Activated B cell treated with CpG ODN at 0.5 μM for 24 hours (primary cell): Measurements from ENCODE around the gene PRPF4. TPM values are rescaled to one million over a fixed set of nuclear protein-coding genes. Genes with fewer than 3 reads are reported as not detected.

ENCODE experiments used
- ATAC-seq: fragments of 200-7000 bp; cut with Tn5 transposase; one replicate; pipeline ENCODE4 v1.10.0; 2021; ENCODE audit warnings: low read depth, mild to moderate bottlenecking, moderate library complexity
- CTCF ChIA-PET: fragments of 350-600 bp; sonication (Branson Sonifier 250); formaldehyde crosslinking; loops from one replicate; lab custom pipeline; 2021; ENCODE audit warnings: antibody characterized with exemption; lab: Charles Lee
- POLR2A ChIA-PET: fragments of 350-600 bp; sonication (Branson Sonifier 250); formaldehyde crosslinking; loops from one replicate; lab custom pipeline; 2021; ENCODE audit warnings: antibody characterized with exemption; lab: Charles Lee
- DNase-seq: peaks from one replicate; pipeline ENCODE4 v3.0.0; 2022
- H3K27ac Mint-ChIP-seq: one replicate; pipeline ENCODE4 v1.8.0; 2020; ENCODE audit warnings: mixed read lengths
- H3K27me3 Mint-ChIP-seq: one replicate; pipeline ENCODE4 v1.8.0; 2021; ENCODE audit warnings: mixed read lengths
- H3K36me3 Mint-ChIP-seq: one replicate; pipeline ENCODE4 v1.8.0; 2021; ENCODE audit warnings: low read depth, mixed read lengths
- H3K4me1 Mint-ChIP-seq: one replicate; pipeline ENCODE4 v1.8.0; 2021; ENCODE audit warnings: mixed read lengths
- H3K4me3 Mint-ChIP-seq: one replicate; pipeline ENCODE4 v1.8.0; 2020; ENCODE audit warnings: mild to moderate bottlenecking, mixed read lengths
- H3K9me3 Mint-ChIP-seq: one replicate; pipeline ENCODE4 v1.8.0; 2020; ENCODE audit warnings: mixed read lengths
- intact Hi-C: fragments of 100-400 bp; cut with micrococcal nuclease; formaldehyde crosslinking; loops from one replicate; pipeline ENCODE4 v1.15.1; 2024
- total RNA-seq: library from RNA; stranded (reverse); gene quantifications from 2 replicates; pipeline ENCODE4 v1.2.3, GENCODE V29; 2022
- TF ChIP-seq, protein P1 (sequence below): fragments of 200-600 bp; IDR thresholded peaks from one replicate; pipeline ENCODE4 v1.8.0; 2022; ENCODE audit warnings: antibody characterized with exemption, mild to moderate bottlenecking

The PRPF4 gene
- total RNA-seq, 1 donor from 2014 or later = 32.8 TPM

DNA sequence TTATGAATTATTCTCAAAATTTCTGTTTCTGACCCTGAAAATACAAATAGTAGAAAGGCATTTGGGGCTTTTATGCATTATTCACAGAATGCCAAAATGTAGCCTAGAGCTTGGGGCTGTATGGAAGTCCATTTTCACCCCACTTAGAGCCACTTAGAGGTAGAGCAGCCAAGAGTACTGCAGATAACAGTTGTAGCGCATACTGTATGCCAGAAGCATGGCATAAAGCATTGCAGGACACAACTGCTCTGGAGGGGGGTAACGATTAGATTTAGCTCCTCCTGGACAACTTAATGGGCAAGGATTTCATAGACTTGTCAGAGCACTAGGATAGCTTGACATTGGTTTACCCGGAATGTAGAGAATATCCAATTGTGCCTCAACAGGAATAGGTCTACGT lies 38.4 kb upstream of the PRPF4 start:
- POLR2A ChIA-PET = no interaction called here
- H3K4me3 Mint-ChIP-seq = no peak overlapping the region
- ATAC-seq = no peak
- peaks cover 25% of the 10 kb centered on the region for H3K4me1 Mint-ChIP-seq
- TF ChIP-seq, protein P1, sequence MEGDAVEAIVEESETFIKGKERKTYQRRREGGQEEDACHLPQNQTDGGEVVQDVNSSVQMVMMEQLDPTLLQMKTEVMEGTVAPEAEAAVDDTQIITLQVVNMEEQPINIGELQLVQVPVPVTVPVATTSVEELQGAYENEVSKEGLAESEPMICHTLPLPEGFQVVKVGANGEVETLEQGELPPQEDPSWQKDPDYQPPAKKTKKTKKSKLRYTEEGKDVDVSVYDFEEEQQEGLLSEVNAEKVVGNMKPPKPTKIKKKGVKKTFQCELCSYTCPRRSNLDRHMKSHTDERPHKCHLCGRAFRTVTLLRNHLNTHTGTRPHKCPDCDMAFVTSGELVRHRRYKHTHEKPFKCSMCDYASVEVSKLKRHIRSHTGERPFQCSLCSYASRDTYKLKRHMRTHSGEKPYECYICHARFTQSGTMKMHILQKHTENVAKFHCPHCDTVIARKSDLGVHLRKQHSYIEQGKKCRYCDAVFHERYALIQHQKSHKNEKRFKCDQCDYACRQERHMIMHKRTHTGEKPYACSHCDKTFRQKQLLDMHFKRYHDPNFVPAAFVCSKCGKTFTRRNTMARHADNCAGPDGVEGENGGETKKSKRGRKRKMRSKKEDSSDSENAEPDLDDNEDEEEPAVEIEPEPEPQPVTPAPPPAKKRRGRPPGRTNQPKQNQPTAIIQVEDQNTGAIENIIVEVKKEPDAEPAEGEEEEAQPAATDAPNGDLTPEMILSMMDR = no peak
- no peaks in the 10 kb centered on the region for H3K27me3 Mint-ChIP-seq
- no peak for DNase-seq
- intact Hi-C loops = no loop called here
- no peak overlapping the region for H3K27ac Mint-ChIP-seq
- CTCF ChIA-PET = no interaction called here
- H3K36me3 Mint-ChIP-seq = no peaks in the 10 kb centered on the region
- H3K9me3 Mint-ChIP-seq = no peaks in the 10 kb centered on the region

DNA sequence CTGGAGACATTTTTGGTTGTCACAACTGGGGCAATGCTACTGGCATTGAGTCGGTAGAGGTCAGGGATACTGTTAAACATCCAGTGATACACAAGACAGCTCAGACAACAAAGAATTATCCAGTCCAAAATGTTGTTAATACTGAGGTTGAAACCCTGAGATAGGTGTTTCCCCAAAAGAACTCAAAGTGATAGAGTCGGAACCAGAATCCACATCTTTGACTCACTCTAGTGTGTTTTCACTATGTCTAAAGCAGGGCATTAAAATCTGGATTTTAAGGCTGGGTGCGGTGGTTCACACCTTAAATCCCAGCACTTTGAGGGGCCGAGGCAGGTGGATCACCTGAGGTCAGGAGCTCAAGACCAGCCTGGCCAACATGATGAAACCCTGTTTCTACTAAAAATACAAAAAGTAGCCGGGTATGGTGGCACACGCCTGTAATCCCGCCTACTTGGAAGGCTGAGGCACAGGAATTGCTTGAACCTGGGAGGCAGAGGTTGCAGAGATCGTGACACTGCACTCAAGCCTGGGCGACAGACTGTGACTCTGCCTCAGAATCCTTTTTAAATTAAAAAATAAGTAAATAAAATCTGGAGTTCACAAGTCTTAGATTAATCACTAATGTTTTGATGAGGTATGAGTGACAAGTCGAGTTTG lies 37.1 kb upstream of the PRPF4 start:
- H3K27ac Mint-ChIP-seq = no peak overlapping the region
- POLR2A ChIA-PET = no interaction called here
- H3K4me3 Mint-ChIP-seq = no peak overlapping the region
- H3K9me3 Mint-ChIP-seq = no peaks in the 10 kb centered on the region
- H3K36me3 Mint-ChIP-seq = no peaks in the 10 kb centered on the region
- CTCF ChIA-PET = no interaction called here
- no peak for ATAC-seq
- intact Hi-C loops = no loop called here
- H3K4me1 Mint-ChIP-seq = peaks cover 16% of the 10 kb centered on the region
- H3K27me3 Mint-ChIP-seq = no peaks in the 10 kb centered on the region
- TF ChIP-seq, protein P1 = no peak
- DNase-seq = no peak

DNA sequence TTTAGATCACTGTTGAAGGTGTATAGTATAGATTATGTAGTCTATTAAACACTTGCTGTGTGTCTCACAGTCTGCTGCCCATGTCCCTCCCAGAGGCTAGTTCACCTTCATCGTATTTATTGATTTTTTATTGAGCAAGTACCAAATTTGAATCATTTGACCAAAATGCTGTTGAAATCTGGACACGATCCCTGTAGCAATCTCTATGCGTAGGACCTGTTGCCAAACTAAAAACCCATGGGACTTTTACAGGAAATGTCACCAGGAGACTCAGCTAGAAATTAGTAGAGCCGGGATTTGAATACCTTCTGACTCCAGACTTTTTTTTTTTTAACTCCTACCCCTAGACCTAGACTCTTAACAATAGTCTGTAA lies 36.6 kb upstream of the PRPF4 start:
- H3K27ac Mint-ChIP-seq = no peak overlapping the region

DNA sequence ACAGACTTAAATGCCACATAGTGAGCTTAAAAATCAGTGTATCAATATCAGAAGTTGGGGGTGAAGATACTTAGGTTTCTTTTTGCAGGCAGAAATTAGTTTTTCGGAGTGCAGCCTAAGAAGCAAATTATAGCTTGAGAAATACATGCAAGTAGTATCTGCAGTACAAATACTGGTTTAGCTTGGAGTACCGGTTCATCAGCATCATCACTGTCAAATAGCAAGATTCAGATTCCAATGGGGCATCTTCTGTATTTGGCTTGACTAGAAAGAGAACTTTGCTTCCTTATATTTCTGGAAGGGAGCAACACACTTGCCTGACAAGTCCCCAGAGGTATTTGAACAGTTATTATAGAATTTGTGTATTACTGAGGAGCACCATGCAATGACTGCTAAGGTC lies 34.3 kb upstream of the PRPF4 start:
- DNase-seq = no peak
- POLR2A ChIA-PET = no interaction called here
- CTCF ChIA-PET = no interaction called here
- Mint-ChIP-seq H3K27ac (no peak overlapping the region), H3K27me3 (no peaks in the 10 kb centered on the region), H3K9me3 (no peaks in the 10 kb centered on the region), H3K4me3 (no peak overlapping the region), H3K36me3 (no peaks in the 10 kb centered on the region), H3K4me1 (peaks cover 4% of the 10 kb centered on the region)
- TF ChIP-seq, protein P1 = no peak
- intact Hi-C loops = no loop called here
- no peak for ATAC-seq

More for the DNA sequence above, 36.6 kb upstream of the PRPF4 start:
- Mint-ChIP-seq H3K36me3 (no peaks in the 10 kb centered on the region), H3K4me3 (no peak overlapping the region), H3K4me1 (peaks cover 12% of the 10 kb centered on the region), H3K27me3 (no peaks in the 10 kb centered on the region), H3K9me3 (no peaks in the 10 kb centered on the region)
- ATAC-seq = no peak
- ChIA-PET CTCF (no interaction called here), POLR2A (interaction anchor here (0.8 kb wide), 1 partner anchor 18 kb away, joined by 4 read pairs; the partner anchor contains the start of genes FKBP15 and SLC31A1)
- TF ChIP-seq, protein P1 = no peak
- intact Hi-C loops = loop anchor here (1.0 kb wide), 1 partner anchor 12 kb away; no protein-coding TSS in a partner anchor
- DNase-seq = no peak

DNA sequence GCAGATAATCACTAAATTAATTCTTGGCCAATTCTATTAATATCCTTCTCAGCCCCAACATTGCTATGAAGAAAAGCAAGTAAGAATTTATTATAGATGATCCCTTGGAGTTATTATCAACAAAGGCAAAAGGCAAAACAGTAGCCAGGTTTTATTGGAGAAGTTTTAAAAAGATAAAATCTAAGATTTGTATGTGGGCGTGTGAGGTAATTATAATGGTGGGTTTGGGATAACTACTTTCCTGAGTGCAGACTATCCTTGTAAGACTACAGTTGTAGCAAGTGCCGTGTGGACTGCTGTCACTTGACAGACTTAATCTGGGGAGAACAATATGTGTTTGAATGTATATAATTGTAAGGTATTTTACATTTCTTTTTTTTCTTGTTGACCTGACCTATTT lies 30.9 kb upstream of the PRPF4 start:
- Mint-ChIP-seq H3K4me1 (peaks cover 4% of the 10 kb centered on the region), H3K9me3 (no peaks in the 10 kb centered on the region), H3K27me3 (no peaks in the 10 kb centered on the region), H3K27ac (no peak overlapping the region), H3K4me3 (no peak overlapping the region), H3K36me3 (peaks cover 2% of the 10 kb centered on the region)
- CTCF ChIA-PET = no interaction called here
- TF ChIP-seq, protein P1 = no peak
- DNase-seq (no peak), ATAC-seq (no peak)
- intact Hi-C loops = no loop called here
- POLR2A ChIA-PET = no interaction called here
